MV-4-11 (cell line): ENCODE measurements around the gene UNC50.
A peak's percentile ranks its signal among the peaks of the same experiment; 100 is the strongest.
"Not testable (repeated sequence)": the region's sequence is repeated elsewhere in the genome, so short reads cannot be mapped to it uniquely, and the experiment has no call there.

Experiments
- DNase-seq: peaks from one replicate; lab custom pipeline; 2025; lab: John Stamatoyannopoulos, UW

The UNC50 gene

DNA sequence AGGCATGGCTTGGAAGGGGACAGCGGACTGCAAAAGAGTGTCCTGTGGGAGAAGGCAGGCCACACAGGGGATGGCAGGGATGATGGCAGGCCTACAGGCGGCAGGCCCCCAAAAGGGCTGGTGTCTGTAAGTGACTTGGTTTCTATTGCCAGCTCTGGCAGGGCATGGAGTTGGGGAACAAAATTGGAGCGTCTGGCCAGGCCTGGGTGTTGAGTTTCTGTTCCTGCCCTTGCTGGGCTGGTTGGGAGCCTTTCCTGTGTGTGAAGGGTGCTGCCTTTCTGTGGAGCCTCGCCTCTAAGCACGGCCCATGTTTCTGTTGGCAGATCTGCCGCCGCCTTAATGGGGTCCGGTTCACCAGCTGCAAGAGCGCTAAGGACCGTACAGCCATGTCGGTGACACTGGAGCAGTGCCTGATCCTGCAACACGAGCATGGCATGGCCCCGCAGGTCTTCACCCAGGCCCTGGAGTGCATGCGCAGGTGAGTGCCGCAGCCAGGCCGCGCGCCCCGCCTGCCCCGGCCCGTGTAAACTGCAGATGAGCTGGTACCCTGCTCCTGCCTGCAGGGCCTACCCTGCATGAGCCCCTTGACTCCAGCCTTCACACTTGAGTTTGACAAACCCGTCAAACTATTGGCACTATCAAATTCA, 31.6 kb upstream of the UNC50 start:
- DNase-seq = no peak

DNA sequence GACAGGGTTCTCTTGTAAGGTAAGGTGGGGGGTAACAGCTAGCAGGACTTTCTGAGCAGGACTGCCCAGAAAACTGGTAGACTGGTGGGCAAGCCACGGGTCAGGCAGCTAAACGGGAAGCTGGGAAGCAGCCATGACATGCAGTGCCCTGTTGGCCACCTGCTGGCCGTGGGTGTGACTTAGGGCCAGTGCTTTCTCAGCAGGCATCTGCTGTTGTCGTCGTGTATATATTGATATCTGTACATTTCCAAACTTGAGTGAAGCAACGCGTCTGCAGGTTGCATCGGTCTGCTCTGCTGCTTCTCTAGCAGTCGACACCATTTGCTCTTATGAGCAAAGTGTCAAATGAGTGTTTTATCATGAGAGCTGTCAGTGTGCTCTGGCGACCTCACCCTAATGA, 31.1 kb upstream of the UNC50 start:
- DNase-seq = no peak

DNA sequence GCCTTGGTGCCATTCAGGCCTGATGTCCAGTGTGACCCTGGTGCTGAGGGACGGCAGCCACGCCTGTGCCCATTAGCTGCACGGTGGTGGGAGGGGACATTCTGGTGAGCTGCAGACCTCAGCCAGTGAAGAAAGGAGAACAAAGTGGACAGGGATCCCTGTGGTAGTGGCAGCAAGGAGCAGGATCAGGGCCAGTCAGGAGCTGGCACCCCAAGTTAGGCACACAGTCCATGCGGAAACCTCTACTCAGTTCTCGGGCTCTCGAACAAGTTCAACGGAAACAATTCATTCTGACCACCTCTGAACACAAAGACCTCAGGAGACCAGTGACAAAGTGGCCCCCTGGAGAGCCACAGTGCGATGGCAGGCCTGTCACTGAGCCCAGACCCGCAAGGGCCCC, 30.2 kb upstream of the UNC50 start:
- DNase-seq = no peak

DNA sequence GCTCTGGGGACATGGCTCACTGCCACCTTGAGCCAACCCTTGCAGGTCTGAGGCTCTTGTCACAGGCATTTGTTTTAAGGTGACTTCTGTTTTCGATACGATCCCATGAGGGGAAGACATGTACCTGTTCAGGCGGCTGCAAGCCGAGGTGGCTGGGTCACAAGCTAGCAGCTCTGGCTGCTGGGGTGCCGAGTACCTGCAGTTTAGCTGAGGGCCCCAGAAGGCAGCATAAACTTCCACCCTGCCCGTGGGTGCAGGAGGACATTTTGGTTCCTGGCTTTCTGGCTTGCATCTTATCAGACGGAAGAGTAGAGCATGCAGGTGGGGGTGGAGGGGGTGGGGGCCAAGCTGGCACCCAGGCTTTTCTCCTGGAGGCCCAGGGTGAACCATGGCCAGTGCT, 28.5 kb upstream of the UNC50 start:
- DNase-seq = no peak

DNA sequence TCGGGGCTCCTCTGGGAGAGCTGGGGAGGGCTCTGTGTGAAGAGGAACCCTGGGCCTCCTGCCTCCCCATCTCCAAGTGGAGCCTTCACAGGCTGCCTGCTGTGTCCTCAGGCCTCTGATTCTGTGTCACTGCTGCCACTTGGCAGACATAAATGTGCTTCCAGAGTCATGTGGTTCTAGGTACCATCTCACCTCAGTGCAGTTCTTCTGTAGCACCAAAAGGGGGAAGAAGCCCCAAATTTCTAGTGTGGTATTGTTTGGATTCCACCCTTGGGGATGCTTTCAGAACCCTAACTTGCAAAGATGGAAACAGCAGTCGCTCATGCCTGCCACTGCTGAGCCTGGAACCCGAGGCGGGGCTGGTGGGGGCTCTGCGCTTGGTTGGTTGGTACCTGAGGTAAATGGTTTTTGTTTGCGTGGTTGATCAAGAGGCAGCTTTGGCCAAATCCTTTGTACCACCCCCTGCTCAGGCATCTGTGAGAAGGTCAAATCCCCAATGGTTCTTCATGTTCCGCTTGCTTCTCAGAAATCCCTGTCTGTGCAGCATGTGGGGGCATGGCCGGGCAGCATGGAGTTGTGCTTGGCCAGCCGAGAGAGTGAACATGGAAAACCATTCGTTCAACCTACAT, 27.6 kb upstream of the UNC50 start:
- no peak for DNase-seq

DNA sequence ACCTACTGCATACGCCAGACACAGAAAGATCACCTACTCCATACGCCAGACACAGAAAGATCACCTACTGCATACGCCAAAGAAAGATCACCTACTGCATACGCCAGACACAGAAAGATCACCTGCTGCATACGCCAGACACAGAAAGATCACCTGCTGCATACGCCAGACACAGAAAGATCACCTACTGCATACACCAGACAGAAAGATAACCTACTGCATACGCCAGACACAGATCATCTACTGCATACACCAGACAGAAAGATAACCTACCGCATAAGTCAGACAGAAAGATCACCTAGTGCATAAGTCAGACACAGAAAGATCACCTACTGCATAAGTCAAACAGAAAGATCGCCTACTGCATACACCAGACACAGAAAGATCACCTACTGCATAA, 25.9 kb upstream of the UNC50 start:
- no peak for DNase-seq

DNA sequence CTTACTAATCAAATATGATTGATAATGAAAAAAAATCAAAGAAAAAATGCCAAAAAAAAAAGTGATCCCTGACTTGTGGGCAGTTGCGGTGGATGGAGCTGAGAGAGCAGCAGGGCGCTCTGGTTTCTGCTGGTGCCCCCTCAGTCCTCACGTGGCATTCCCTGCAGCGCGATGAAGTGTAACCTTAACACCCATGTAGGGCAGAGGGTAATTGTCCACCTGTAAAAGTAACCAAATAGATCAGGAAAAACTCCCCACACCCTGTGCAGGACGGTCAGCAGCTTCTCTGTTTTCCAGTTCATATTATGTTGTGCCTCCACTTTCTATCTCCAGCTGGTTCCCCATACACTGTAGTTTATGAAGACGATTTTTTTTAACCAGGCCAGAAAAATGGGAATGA, 25.1 kb upstream of the UNC50 start:
- no peak for DNase-seq

DNA sequence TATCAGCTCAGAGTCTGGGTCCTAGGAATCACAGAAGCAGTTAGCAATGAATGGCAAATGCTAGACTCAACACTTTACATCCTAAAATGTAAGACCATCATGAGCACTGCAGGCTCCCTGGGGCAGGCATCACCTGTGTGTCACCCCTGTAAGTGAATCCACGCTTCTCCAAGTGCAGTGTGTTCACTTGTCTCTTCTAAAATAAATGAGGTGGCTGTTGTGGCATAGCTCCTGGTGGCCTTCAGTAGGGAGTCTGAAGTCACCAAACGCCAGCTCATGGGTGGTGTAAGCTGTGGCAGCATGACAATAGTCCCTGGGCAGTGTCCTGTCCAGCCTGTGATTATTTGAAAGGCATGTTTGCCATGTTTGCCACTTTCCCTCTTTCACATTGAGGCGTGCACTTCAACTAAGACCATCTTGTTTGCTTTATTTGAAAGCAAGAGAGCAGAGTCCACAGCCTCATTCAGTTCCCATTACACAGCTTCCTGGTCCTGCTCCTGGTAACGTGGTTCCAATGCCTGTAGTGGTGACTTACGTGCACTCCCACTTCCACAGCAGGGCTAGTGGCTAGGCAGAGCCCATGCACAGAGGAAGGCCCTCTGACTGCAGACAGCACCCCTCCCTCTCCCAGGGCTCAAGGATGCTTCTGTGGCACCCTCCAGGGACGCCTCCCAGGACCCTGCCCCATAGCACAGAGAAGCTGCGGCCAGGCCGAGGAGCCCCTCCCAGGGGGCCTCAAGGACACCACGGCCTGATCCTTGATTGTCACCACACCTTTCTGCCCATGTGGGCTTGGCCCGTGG, 24.4 kb upstream of the UNC50 start:
- DNase-seq = no peak

DNA sequence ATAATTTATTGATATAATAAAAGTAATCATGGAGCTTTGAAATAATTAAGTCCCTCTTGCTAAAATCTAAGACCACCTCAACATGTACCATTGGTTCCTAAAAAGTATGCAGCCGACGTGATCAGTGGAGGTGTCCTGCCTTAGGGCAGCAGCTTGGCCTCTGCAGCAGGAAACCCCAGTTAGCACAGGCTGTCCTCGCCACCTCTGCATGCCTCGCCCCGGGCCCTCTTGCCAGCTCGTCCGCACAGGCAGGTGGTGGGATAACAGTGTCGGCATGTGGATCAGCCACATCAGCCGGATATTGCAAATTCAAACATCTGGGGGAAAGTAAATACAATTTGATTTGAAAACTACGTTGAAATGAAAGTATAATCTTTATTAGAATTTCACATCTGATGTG, 23.0 kb upstream of the UNC50 start:
- no peak for DNase-seq

DNA sequence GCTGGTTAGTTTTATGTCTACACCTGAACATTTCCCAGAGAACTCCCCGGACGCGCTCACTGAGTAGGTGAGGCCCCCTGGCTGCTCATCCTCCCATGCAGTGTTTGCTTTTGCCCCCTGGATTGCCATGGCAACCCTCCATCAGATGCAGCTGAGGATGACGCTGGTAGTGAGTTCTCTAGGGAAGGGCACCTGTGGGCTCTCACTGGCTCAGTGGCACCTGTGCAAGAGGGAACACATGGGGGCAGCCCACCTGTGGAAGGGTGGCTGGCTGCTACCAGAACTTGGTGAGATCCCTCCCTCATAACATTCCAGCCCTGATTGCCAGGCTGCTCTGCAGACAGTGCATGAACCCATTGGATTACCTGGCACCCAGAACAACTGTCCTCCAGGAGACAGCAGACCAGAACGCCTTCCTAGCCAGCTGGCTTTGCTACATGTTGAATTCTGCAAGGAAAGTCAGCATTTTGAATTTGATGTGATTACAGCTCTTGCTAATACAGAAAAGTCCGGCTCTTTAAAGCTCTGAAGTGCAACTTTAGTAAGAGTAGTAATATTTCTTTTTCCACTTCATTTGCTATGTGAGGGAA, 21.7 kb upstream of the UNC50 start:
- no peak for DNase-seq

DNA sequence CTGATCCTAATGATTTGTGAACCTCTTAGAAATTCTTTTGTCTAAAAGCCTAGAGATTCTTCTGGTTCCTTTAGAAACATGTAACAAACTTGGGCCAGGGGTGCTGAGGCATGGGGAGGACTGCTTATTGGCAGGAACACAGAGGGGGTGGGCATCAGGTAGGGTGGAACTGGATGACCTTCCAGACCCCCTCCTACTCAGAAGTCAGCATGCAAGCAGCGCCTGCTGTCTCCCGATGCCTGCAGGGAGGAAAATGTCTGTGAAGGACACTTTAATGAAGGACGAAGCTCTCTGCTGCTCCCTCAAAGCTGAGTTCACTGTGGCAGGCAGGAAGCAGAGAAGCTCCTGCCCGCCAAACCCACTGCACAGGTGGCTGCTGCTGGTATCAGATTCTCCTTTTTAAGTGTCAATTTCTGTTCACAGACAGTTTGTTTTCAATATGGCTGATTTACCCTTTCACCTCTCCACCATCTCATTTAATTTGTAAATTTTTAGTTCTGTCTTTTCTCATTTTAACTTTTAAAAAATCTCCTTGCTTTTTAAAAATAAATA, 19.4 kb upstream of the UNC50 start:
- no peak for DNase-seq

DNA sequence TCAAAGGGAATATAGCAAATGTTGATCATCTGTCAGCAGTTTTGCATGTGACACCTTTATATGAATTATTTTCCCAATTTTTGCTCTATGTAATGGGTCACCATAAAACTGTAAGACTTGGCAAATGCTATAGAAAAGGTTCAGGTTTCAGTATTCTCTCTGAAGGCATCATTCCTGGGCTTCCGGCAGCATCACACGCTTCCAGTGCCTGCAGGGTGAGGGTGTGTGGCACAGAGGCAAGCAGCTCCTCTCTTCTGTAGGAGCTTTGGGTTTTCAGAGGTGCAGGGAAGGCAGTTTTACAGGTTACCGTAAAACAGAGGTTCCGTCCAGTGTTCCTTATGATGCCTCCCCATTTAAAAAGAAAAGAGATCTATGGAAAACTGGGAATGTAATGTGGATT, 18.9 kb upstream of the UNC50 start:
- no peak for DNase-seq

DNA sequence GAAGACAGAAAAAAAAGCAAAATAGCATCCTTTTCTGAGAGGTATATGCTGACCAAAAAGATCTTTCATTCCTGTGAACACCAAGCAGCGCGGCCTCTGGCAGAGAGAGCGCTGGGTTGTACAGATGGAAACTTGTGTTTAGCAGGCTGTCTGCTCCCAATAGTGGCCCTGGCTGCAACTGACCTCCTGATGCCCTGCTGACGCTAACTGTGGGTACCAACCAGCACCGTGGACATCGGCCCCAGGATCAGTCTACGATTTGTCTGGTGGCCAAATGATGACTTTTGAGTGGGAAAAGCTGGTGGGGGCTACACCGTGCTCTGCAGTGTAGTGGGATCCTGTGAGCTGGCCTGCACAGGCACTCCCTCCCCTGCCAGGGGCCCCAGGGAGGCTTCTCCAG, 15.8 kb upstream of the UNC50 start:
- no peak for DNase-seq

DNA sequence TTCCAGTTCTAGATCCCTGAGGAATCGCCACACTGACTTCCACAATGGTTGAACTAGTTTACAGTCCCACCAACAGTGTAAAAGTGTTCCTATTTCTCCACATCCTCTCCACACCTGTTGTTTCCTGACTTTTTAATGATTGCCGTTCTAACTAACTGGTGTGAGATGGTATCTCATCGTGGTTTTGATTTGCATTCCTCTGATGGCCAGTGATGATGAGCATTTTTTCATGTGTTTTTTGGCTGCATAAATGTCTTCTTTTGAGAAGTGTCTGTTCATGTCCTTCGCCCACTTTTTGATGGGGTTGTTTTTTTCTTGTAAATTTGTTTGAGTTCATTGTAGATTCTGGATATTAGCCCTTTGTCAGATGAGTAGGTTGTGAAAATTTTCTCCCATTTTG, 13.7 kb upstream of the UNC50 start:
- DNase-seq = not testable (repeated sequence)

DNA sequence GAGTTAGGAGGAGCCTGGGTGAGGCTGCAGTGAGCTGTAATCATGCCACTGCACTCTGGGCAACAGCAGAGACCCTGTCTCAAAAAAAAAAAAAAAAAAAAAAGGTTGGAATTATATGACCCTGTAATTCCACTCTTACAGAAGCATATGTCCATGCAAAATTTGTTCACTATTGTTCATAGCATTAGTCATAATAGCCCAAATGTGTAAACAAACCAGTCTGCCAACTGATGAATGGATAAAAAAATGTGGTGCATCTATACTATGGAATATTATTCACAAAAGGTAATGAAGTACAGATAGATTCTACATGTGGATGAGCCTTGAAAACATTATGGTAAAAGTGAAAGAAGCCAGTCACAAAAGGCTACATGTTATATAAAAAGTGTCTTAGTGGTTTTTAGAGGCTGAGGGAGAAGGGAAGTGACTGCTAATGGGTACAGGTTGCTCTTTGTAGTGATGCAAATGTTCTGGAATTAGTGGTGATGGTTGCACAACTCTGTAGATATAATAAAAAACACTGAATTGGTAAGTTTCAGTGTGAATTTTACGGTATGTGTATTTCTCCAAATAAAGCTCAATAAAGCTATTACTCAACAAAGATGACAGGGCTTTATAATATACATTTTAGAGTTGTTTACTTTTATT, 9.5 kb upstream of the UNC50 start:
- DNase-seq = peak; percentile 51

DNA sequence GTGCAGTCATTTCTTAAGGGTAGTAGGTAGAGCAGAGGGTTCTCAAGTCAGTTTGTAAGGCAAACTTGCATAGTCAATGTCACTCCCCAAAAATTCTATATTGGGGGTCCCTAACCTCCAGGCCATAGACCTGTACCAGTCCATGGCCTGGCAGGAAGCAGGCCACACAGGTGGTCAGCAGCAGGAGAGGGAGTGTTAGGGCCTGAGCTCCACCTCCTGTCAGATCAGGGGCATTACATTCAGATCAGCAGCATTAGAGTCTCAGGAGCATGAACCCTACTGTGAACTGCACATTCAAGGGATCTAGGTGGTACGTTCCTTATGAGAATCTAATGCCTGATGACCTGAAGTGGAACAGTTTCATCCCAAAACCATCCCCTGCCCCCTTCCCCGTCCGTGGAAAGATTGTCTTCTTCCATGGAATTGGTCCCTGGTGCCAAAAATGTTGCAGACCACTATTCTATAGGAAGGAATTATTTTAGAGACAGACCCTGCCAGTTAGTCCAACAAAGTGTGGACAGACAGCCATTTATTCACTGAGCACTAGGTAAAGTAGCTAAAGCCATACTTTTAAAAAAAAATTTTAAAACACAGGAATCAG, 6.8 kb upstream of the UNC50 start:
- peak; percentile 14 for DNase-seq

DNA sequence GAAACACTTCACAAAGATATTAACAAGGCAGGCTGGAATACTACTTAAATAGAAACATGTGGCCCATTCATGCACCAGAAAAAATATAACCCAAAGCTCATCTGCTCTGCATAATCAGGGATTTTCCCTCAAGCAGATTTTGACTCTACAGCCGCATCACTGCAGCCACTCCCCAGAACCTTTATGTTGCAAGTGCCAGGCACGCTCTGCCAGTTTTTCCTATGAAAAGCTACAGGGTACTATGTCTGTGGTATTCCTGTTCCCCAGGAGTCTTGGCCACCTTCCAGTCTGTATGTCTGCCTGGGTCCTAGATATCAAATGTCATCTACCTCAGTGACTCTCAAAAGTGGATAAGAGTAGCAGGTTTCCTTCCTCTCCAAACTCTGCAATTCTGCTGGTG, 3.8 kb upstream of the UNC50 start:
- no peak for DNase-seq

DNA sequence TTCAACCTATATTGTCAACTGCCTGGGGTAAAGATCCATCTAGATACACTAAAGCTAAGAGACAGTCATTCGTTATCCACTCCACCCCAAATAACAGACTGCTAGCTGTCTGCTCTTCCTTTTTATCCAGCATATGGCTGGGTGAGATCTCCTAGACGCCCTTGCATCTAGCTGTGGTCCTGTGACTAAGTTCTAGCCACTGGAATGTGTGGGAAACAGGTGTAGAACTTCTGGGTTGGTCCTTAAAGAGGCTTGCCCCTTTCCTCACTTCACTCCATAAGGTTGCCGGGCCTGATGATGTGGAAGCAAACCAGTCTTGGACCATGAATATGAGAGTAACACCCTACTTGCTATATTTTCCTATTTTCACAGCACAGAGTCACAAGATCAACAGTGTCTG, 3.3 kb upstream of the UNC50 start:
- no peak for DNase-seq

DNA sequence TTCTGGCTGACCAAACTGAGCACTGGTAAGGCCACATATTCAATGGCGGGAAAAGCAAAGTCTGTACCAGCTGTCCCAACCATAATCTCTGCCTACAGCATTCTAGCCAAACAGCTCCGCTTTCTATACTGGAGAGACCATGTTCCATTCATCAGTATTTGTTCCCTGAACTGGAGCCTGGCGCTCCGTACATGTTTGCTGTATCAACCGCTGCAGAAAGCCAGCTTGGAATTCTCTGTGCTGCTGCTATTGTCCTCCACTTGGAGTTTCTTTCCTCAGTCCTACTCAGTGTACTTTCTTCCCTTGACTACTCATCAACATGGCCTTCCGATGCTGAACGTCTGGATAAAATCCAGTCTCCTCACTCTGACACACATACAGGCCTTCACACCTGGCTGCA, 2.0 kb upstream of the UNC50 start:
- no peak for DNase-seq

DNA sequence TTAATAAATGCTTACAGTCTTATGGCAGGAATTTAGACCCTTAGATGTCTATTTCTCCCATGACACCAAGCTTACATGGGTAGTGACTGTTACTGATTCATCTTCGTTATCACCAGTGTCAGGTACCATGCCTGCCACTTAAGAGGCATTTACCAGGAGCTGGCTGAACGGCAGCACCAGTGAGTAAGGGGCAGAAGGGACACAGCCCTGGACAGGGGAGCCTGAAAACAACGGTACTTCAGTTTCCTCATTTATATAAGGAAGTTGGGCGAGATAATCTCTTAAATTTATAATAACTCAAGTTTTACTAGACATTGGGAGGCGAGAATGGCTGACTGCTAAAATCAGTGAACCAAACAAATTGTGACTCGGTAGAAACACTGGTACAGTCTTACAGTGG, 1.3 kb upstream of the UNC50 start:
- DNase-seq = peak; percentile 6

DNA sequence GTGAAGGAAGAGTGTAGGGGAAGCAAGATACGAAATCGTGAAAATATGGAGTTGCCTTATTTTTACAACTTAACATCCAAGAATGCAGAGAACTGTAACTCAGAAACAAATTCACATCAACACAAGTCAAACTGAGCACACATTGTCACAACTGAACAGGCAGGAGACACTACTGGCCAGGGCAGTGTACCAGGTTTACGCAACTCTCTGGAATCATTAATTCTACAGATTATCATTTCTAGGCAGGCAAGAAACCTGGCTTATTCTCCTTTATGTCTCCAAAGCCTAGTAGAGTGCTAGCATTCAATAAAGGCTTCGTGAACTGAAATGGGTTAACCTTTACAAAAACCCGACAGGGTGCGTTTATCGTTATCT, 661 bp upstream of the UNC50 start:
- DNase-seq = no peak
